PC-3 (cell line): ENCODE results near the gene MFAP1. TPM values are rescaled to one million over a fixed set of nuclear protein-coding genes. Genes with fewer than 3 reads are reported as not detected.
A peak's percentile ranks its signal among the peaks of the same experiment; 100 is the strongest.

Source experiments
- ATAC-seq: fragments of 200-7000 bp; cut with Tn5 transposase; 2 replicates; pipeline ENCODE4 v1.9.1; 2020; ENCODE audit warnings: mild to moderate bottlenecking, moderate library complexity
- BruUV-seq: library from RNA; stranded (reverse); fragments of 400-500 nt; replicated peaks from 2 replicates; lab custom pipeline; 2021; lab: Mats Ljungman, UMichigan
- CTCF ChIA-PET: fragments of 300-600 bp; sonication (Branson Sonifier 250); formaldehyde crosslinking; loops from one replicate; lab custom pipeline; 2022; ENCODE audit warnings: antibody characterized with exemption; lab: Charles Lee
- POLR2A ChIA-PET: fragments of 300-600 bp; sonication (Branson Sonifier 250); formaldehyde crosslinking; loops from one replicate; lab custom pipeline; 2022; ENCODE audit warnings: antibody characterized with exemption; ENCODE audit not compliant: unreplicated experiment; lab: Charles Lee
- DNase-seq: peaks from one replicate; pipeline ENCODE4 v3.0.0-alpha.2; 2015
- H2AFZ ChIP-seq: fragments of 300-600 bp; sonication (generic); 2 replicates; pipeline ENCODE4 v1.6.0; 2016; ENCODE audit warnings: antibody characterized with exemption, low read length
- H3F3A ChIP-seq: fragments of 300-600 bp; sonication (generic); one replicate; pipeline ENCODE4 v1.6.0; 2017; ENCODE audit warnings: antibody characterized with exemption, low read length, control low read depth, mild to moderate bottlenecking; ENCODE audit not compliant: unreplicated experiment
- H3K27ac ChIP-seq: fragments of 300-600 bp; sonication (generic); 2 replicates; pipeline ENCODE4 v1.5.1; 2016; ENCODE audit warnings: mild to moderate bottlenecking, low read length
- H3K27me3 ChIP-seq: fragments of 300-600 bp; sonication (generic); 2 replicates; pipeline ENCODE4 v1.6.1; 2016; ENCODE audit warnings: low read length, mixed read lengths
- H3K36me3 ChIP-seq: fragments of 300-600 bp; sonication (generic); 2 replicates; pipeline ENCODE4 v1.6.1; 2016; ENCODE audit warnings: low read depth, mixed run types, low read length, mixed read lengths
- H3K4me1 ChIP-seq: fragments of 300-600 bp; sonication (generic); 2 replicates; pipeline ENCODE4 v1.5.1; 2016; ENCODE audit warnings: low read length; ENCODE audit not compliant: insufficient read depth
- H3K4me2 ChIP-seq: fragments of 300-600 bp; sonication (generic); 2 replicates; pipeline ENCODE4 v1.6.0; 2016; ENCODE audit warnings: low read length
- H3K4me3 ChIP-seq: fragments of 300-600 bp; sonication (generic); 2 replicates; pipeline ENCODE4 v1.5.1; 2016; ENCODE audit warnings: mild to moderate bottlenecking, low read length, mixed read lengths
- H3K79me2 ChIP-seq: fragments of 300-600 bp; sonication (generic); 2 replicates; pipeline ENCODE4 v1.6.1; 2017; ENCODE audit warnings: low read length, mixed read lengths
- H3K9ac ChIP-seq: fragments of 300-600 bp; sonication (generic); 2 replicates; pipeline ENCODE4 v1.6.0; 2016; ENCODE audit warnings: mild to moderate bottlenecking, low read length
- H3K9me2 ChIP-seq: fragments of 300-600 bp; sonication (generic); replicated peaks from 2 replicates; pipeline ENCODE4 v1.6.1; 2016; ENCODE audit warnings: mixed run types, low read length, mixed read lengths
- H3K9me3 ChIP-seq: fragments of 300-600 bp; sonication (generic); 2 replicates; pipeline ENCODE4 v1.6.1; 2016; ENCODE audit warnings: low read length, mixed read lengths
- H4K20me1 ChIP-seq: fragments of 300-600 bp; sonication (generic); 2 replicates; pipeline ENCODE4 v1.6.1; 2016; ENCODE audit warnings: low read length, mixed read lengths
- CTCF ChIP-seq: fragments of 300-600 bp; sonication (generic); conservative IDR thresholded peaks from 2 replicates; pipeline ENCODE4 v1.5.1; 2017; ENCODE audit warnings: antibody characterized with exemption, low read depth, mild to moderate bottlenecking, low read length
- EZH2 ChIP-seq: fragments of 300-600 bp; sonication (generic); IDR thresholded peaks from one replicate; pipeline ENCODE4 v1.6.1; 2017; ENCODE audit warnings: antibody characterized with exemption, mild to moderate bottlenecking, low read length; ENCODE audit not compliant: unreplicated experiment
- EZH2phosphoT487 ChIP-seq: fragments of 300-600 bp; sonication (generic); IDR thresholded peaks from 2 replicates; pipeline ENCODE4 v1.6.1; 2018; ENCODE audit warnings: mild to moderate bottlenecking, antibody characterized with exemption, low read length, borderline replicate concordance
- intact Hi-C: fragments of 100-400 bp; cut with micrococcal nuclease; formaldehyde crosslinking; loops from 2 replicates; pipeline ENCODE4 v1.9.0; 2023
- total RNA-seq: library from RNA; depleted of rRNA; stranded (reverse); fragments of >200 nt; gene quantifications from 2 replicates; pipeline ENCODE4 v1.2.3, GENCODE V29; 2014

MFAP1 gene
- total RNA-seq, 1 experiment from 2014 or later = 18.6 TPM

- intact Hi-C loops = no loop called here
- no peak overlapping the region for H3K9ac ChIP-seq
- peaks cover 10% of the 10 kb centered on the region; the same call in 1 of the 2 replicates for H3K36me3 ChIP-seq
- DNase-seq (no peak), ATAC-seq (no peak)
- H3K9me2 ChIP-seq = no peaks in the 10 kb centered on the region
- BruUV-seq = no TSS peak
- no peak overlapping the region for H3K4me2 ChIP-seq
- H2AFZ ChIP-seq = no peak overlapping the region
- TF ChIP-seq EZH2phosphoT487 (no peak), EZH2 (no peak), CTCF (no peak)
- peaks cover 18% of the 10 kb centered on the region for H3K4me1 ChIP-seq
- no peak overlapping the region for H3K4me3 ChIP-seq
- ChIA-PET POLR2A (no interaction called here), CTCF (no interaction called here)
- no peaks in the 10 kb centered on the region for H3K27me3 ChIP-seq
- no peaks in the 10 kb centered on the region for H3F3A ChIP-seq
- peaks cover 23% of the 10 kb centered on the region for H3K79me2 ChIP-seq
- H4K20me1 ChIP-seq = peaks cover 5% of the 10 kb centered on the region; the same call in 1 of the 2 replicates
- no peaks in the 10 kb centered on the region for H3K9me3 ChIP-seq
- no peak overlapping the region for H3K27ac ChIP-seq
These were observed 35.1 kb downstream of the MFAP1 start for GRCh38 chr15:43789409-43789808.

- no peaks in the 10 kb centered on the region for H4K20me1 ChIP-seq
- BruUV-seq = no TSS peak
- intact Hi-C loops = no loop called here
- TF ChIP-seq EZH2phosphoT487 = no peak
- TF ChIP-seq CTCF = no peak
- no peak for TF ChIP-seq EZH2
- ChIA-PET POLR2A (no interaction called here), CTCF (no interaction called here)
- H3K27ac ChIP-seq = no peak overlapping the region
- H3K27me3 ChIP-seq = no peaks in the 10 kb centered on the region
- H3K4me3 ChIP-seq = no peak overlapping the region
- H3K4me2 ChIP-seq = no peak overlapping the region
- H3K9ac ChIP-seq = no peak overlapping the region
- H3K9me3 ChIP-seq = no peaks in the 10 kb centered on the region
- peaks cover 10% of the 10 kb centered on the region; the same call in 1 of the 2 replicates for H3K79me2 ChIP-seq
- H3F3A ChIP-seq = no peaks in the 10 kb centered on the region
- no peak overlapping the region for H2AFZ ChIP-seq
- H3K4me1 ChIP-seq = peaks cover 17% of the 10 kb centered on the region; the same call in 1 of the 2 replicates
- ATAC-seq = no peak
- no peak for DNase-seq
- no peaks in the 10 kb centered on the region for H3K9me2 ChIP-seq
- peaks cover 5% of the 10 kb centered on the region; the same call in 1 of the 2 replicates for H3K36me3 ChIP-seq
These were observed 45.5 kb downstream of the MFAP1 start for GRCh38 chr15:43779016-43779415.

GRCh38 chr15:43777267-43777914 lies 47.1 kb downstream of the MFAP1 start:
- Histone ChIP-seq H3K4me2 (peak overlapping the region; percentile 82), H3K36me3 (peaks cover 17% of the 10 kb centered on the region), H2AFZ (peak overlapping the region; percentile 90), H3K9me2 (no peaks in the 10 kb centered on the region), H3K27ac (peak overlapping the region; percentile 63), H3K4me3 (peak overlapping the region; percentile 83), H3K79me2 (peaks cover 10% of the 10 kb centered on the region; the same call in 1 of the 2 replicates), H3F3A (no peaks in the 10 kb centered on the region), H3K9ac (peak overlapping the region; percentile 73), H3K4me1 (peaks cover 17% of the 10 kb centered on the region; the same call in 1 of the 2 replicates), H3K27me3 (no peaks in the 10 kb centered on the region), H3K9me3 (no peaks in the 10 kb centered on the region), H4K20me1 (no peaks in the 10 kb centered on the region)
- CTCF ChIA-PET = interaction anchor here (0.5 to 1.1 kb wide), 3 partner anchors 47 to 678 kb away, joined by 4 read pairs; partner anchors contain the start of gene MFAP1
- peak; percentile 77 for DNase-seq
- intact Hi-C loops = loop anchor here (2.0 kb wide), 1 partner anchor 15 kb away; the partner anchor contains the start of gene SERF2
- BruUV-seq = TSS peak; percentile 14
- peak; percentile 52 for ATAC-seq
- POLR2A ChIA-PET = interaction anchor here (0.5 kb wide), 1 partner anchor 15 kb away, joined by 3 read pairs; the partner anchor contains the start of gene SERF2
- peak; percentile 94 for TF ChIP-seq CTCF
- TF ChIP-seq EZH2phosphoT487 = no peak
